ENCODE data around the gene TAS2R39. TPM values are rescaled to one million over a fixed set of nuclear protein-coding genes. Genes with fewer than 3 reads are reported as not detected.

TAS2R39 gene
- total RNA-seq: not detected in 2 replicates

GRCh38 chr7:143183024-143183423 lies at the start of gene TAS2R39:
Gene TAS2R39, plus strand, starts transcription at chr7:143183419. Its CDS starts 0 bp downstream, at chr7:143183419.

GRCh38 chr7:143221737-143222136 lies 38.5 kb downstream of the TAS2R39 start, which contains the start of gene TAS2R40:
Gene TAS2R40, plus strand, starts transcription at chr7:143222037. Its CDS starts 42 bp downstream, at chr7:143222079.

Other genes with a start within 250 kb of the TAS2R39 start
- gene TRPV5, start 249.7 kb upstream of the TAS2R39 start, total RNA-seq: not detected in 2 replicates
- not detected in 2 replicates for gene LLCFC1, start 243.9 kb upstream of the TAS2R39 start, total RNA-seq
- gene KEL, start 221.1 kb upstream of the TAS2R39 start, total RNA-seq: 0.13 TPM in 1 of 2 replicates, not detected in the other
- gene OR9A2, start 156.3 kb upstream of the TAS2R39 start, total RNA-seq: 0.13 TPM in 1 of 2 replicates, not detected in the other
- not detected in 2 replicates for gene OR6V1, start 131.1 kb upstream of the TAS2R39 start, total RNA-seq
- gene PIP, start 51.3 kb upstream of the TAS2R39 start, total RNA-seq: not detected in 2 replicates
- not detected in 2 replicates for gene TAS2R40, start 38.6 kb downstream of the TAS2R39 start, total RNA-seq
- gene GSTK1, start 80.0 kb downstream of the TAS2R39 start, total RNA-seq: 71.8 and 80.3 TPM in 2 replicates
- gene TMEM139, start 101.5 kb downstream of the TAS2R39 start, total RNA-seq: 0.23 TPM in 1 of 2 replicates, not detected in the other
- gene CASP2, start 104.9 kb downstream of the TAS2R39 start, total RNA-seq: 12.4 and 13.6 TPM in 2 replicates
- 0.07 TPM in 1 of 2 replicates, not detected in the other for gene CLCN1, start 132.7 kb downstream of the TAS2R39 start, total RNA-seq
- 3.2 and 9.1 TPM in 2 replicates for gene FAM131B, start 179.3 kb downstream of the TAS2R39 start, total RNA-seq
- gene ZYX, start 197.9 kb downstream of the TAS2R39 start, total RNA-seq: 62.0 and 92.3 TPM in 2 replicates
- gene EPHA1, start 225.4 kb downstream of the TAS2R39 start, total RNA-seq: not detected in 2 replicates

Measured in smooth muscle cell of the pulmonary artery (primary cell).